NCI-H526 treated with DMSO at 0.1 percent for 48 hours (cell line): ENCODE data around the gene AGK.

Experiments
- DNase-seq: peaks from one replicate; lab custom pipeline; 2025; lab: John Stamatoyannopoulos, UW

The AGK gene

GRCh38 chr7:141586878-141587277 lies 35.7 kb downstream of the AGK start:
- no peak for DNase-seq

GRCh38 chr7:141587304-141587703 lies 36.1 kb downstream of the AGK start:
- no peak for DNase-seq

- no peak for DNase-seq
Measured at GRCh38 chr7:141588912-141589311, 37.7 kb downstream of the AGK start.

GRCh38 chr7:141590071-141590470 lies 38.9 kb downstream of the AGK start:
- no peak for DNase-seq

GRCh38 chr7:141590666-141591065 lies 39.5 kb downstream of the AGK start:
- DNase-seq = no peak

- DNase-seq = no peak
Measured at GRCh38 chr7:141593134-141593533, 41.9 kb downstream of the AGK start.

GRCh38 chr7:141597966-141598365 lies 46.8 kb downstream of the AGK start:
- no peak for DNase-seq

GRCh38 chr7:141598408-141598807 lies 47.2 kb downstream of the AGK start:
- no peak for DNase-seq

- DNase-seq = no peak
Measured at GRCh38 chr7:141600168-141601006, 49.2 kb downstream of the AGK start.

- DNase-seq = no peak
Measured at GRCh38 chr7:141609576-141609975, 58.4 kb downstream of the AGK start.

GRCh38 chr7:141610671-141611070 lies 59.5 kb downstream of the AGK start:
- peak; percentile 28 for DNase-seq

- DNase-seq = no peak
Measured at GRCh38 chr7:141612861-141613260, 61.7 kb downstream of the AGK start.

- DNase-seq = no peak
Measured at GRCh38 chr7:141617280-141617679, 66.1 kb downstream of the AGK start.

GRCh38 chr7:141619745-141620144 lies 68.5 kb downstream of the AGK start:
- DNase-seq = no peak

- no peak for DNase-seq
Measured at GRCh38 chr7:141624763-141625162, 73.6 kb downstream of the AGK start.

- DNase-seq = no peak
Measured at GRCh38 chr7:141630621-141631020, 79.4 kb downstream of the AGK start.

- no peak for DNase-seq
Measured at GRCh38 chr7:141631525-141631924, 80.3 kb downstream of the AGK start.

GRCh38 chr7:141634065-141634464 lies 82.9 kb downstream of the AGK start:
- DNase-seq = no peak

GRCh38 chr7:141636053-141636452 lies 84.8 kb downstream of the AGK start:
- no peak for DNase-seq

- no peak for DNase-seq
Measured at GRCh38 chr7:141640239-141640840, 89.1 kb downstream of the AGK start.

GRCh38 chr7:141641876-141642275 lies 90.7 kb downstream of the AGK start:
- peak; percentile 18 for DNase-seq

- no peak for DNase-seq
Measured at GRCh38 chr7:141645188-141645587, 94.0 kb downstream of the AGK start.

- no peak for DNase-seq
Measured at GRCh38 chr7:141646826-141647480, 95.7 kb downstream of the AGK start.
